ENCODE data around the gene FOXA3.

DNA sequence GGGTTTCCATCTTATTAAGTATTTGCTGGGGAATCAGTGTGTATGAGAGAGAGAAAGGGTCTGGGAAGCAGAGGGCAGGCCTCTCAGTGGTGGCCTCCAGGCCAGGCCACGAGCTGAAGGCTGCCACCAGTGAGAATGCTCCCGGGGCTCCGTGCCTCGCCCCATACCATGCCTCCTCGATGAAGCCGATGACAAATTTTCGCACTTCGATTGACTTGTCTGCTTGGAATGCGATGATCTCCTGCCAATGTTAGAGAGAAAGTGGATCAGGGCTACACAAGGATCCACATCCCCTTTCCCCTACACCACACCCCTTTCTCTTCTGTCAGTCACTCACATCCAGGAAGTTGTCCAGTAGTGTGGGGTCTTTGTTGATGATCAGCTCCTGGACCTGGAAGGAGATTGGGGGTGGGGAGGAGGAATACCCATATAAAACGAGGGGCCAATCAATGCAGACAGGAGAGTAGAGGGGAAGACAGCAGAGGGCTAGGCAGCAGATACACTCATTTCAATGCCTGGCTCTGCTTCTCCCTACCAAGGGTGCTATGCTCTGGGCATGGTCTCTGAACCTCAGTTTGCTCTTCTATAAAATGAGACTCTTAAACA lies 11.9 kb upstream of the FOXA3 start:
- no peak for TF ChIP-seq SETDB1 (IDR thresholded peaks at IDR 0.05; ENCODE audit: insufficient read length, low read length)
- no peak for TF ChIP-seq SP2 (tag by site-specific recombination; IDR thresholded peaks at IDR 0.05)
- TF ChIP-seq, protein P1, sequence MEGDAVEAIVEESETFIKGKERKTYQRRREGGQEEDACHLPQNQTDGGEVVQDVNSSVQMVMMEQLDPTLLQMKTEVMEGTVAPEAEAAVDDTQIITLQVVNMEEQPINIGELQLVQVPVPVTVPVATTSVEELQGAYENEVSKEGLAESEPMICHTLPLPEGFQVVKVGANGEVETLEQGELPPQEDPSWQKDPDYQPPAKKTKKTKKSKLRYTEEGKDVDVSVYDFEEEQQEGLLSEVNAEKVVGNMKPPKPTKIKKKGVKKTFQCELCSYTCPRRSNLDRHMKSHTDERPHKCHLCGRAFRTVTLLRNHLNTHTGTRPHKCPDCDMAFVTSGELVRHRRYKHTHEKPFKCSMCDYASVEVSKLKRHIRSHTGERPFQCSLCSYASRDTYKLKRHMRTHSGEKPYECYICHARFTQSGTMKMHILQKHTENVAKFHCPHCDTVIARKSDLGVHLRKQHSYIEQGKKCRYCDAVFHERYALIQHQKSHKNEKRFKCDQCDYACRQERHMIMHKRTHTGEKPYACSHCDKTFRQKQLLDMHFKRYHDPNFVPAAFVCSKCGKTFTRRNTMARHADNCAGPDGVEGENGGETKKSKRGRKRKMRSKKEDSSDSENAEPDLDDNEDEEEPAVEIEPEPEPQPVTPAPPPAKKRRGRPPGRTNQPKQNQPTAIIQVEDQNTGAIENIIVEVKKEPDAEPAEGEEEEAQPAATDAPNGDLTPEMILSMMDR (tag by site-specific recombination; IDR thresholded peaks at IDR 0.05): no peak
- no peak for TF ChIP-seq ZNF521 (tag by site-specific recombination; IDR thresholded peaks at IDR 0.05)
- TF ChIP-seq ZNF341 (tag by site-specific recombination; IDR thresholded peaks at IDR 0.05; ENCODE audit: low read depth): no peak

All from HEK293 (cell line).